GM12892 (cell line): ENCODE data around the gene DPYD.

Experiments
- POLR2A ChIP-seq: IDR thresholded peaks from 2 replicates; pipeline ENCODE4 v1.6.1; 2011; ENCODE audit warnings: low read depth, low read length, control low read depth
- POLR2AphosphoS5 ChIP-seq: IDR thresholded peaks from 2 replicates; pipeline ENCODE4 v1.6.1; 2011; ENCODE audit warnings: low read depth, low read length, control low read depth
- TAF1 ChIP-seq: IDR thresholded peaks from 2 replicates; pipeline ENCODE4 v1.6.1; 2011; ENCODE audit warnings: low read depth, mild to moderate bottlenecking, control low read depth, low read length, borderline replicate concordance

DNA sequence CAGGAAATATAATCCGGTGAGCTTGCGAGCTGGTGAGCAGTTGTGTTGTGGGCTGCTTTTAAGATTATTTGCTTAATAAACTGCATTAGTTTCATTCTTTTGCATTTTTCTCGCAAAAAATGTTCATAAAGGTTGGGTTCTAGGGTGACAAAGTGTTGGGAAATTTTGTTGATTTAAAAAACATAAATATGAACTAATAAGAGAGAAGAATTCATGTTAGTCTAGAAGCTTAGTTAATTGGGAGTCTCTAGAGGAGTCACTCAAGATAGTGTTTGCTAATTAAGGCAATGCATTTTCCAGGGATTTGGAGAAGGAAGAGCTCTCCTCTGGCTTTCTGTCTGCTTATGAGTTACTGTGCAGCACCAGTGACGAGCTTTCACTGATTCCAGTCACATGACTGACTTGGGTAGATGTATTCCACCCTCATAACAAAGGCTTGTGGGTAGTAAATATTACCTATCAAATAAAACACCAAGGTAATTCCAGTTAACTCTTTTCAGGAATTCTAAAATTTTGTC, 782.3 kb downstream of the DPYD start:
- TF ChIP-seq TAF1 (no peak), POLR2AphosphoS5 (no peak), POLR2A (no peak)
